ENCODE results near the gene SPEM3.

- no peak for TF ChIP-seq CTCF (conservative IDR thresholded peaks at IDR 0.05)
- no peak for TF ChIP-seq ZFX (IDR thresholded peaks at IDR 0.05)
Observed at GRCh38 chr17:7465597-7466275, 37.1 kb downstream of the SPEM3 start.

All from C4-2B (cell line).